Progenitor cell of endocrine pancreas (in vitro differentiated cells): ENCODE results near the gene PPHLN1. TPM values are rescaled to one million over a fixed set of nuclear protein-coding genes. Genes with fewer than 3 reads are reported as not detected.
A peak's percentile ranks its signal among the peaks of the same experiment; 100 is the strongest.

Source experiments
- DNase-seq: peaks from one replicate; pipeline ENCODE4 v3.0.0; 2021; ENCODE audit warnings: low spot score; ENCODE audit not compliant: unreplicated experiment
- H3K27ac Mint-ChIP-seq: 2 replicates; pipeline ENCODE4 v1.8.0; 2021; ENCODE audit warnings: mild to moderate bottlenecking, moderate library complexity, mixed read lengths
- H3K27me3 Mint-ChIP-seq: 2 replicates; pipeline ENCODE4 v1.8.0; 2021; ENCODE audit warnings: mixed read lengths
- H3K36me3 Mint-ChIP-seq: 2 replicates; pipeline ENCODE4 v1.8.0; 2022; ENCODE audit warnings: mixed read lengths; ENCODE audit not compliant: insufficient read depth
- H3K4me1 Mint-ChIP-seq: 2 replicates; pipeline ENCODE4 v1.8.0; 2021; ENCODE audit warnings: low read depth, mixed read lengths
- H3K4me3 Mint-ChIP-seq: 2 replicates; pipeline ENCODE4 v1.8.0; 2021; ENCODE audit warnings: low read depth, mild to moderate bottlenecking, moderate library complexity, mixed read lengths
- H3K9me3 Mint-ChIP-seq: 2 replicates; pipeline ENCODE4 v1.8.0; 2021; ENCODE audit warnings: low read depth, mixed read lengths
- CTCF ChIP-seq: fragments of 200-600 bp; sonication (generic); IDR thresholded peaks from one replicate; pipeline ENCODE4 v1.5.0; 2021; ENCODE audit warnings: antibody characterized with exemption, mild to moderate bottlenecking; ENCODE audit not compliant: unreplicated experiment
- total RNA-seq: library from RNA; stranded (reverse); gene quantifications from 2 replicates; pipeline ENCODE4 v1.2.1, GENCODE V29; 2021

Gene PPHLN1
- total RNA-seq, 1 donor from 2014 or later: 62.2 TPM

- DNase-seq: no peak
- H3K27ac Mint-ChIP-seq: no peak overlapping the region
- no peak overlapping the region for H3K4me3 Mint-ChIP-seq
- H3K9me3 Mint-ChIP-seq: no peaks in the 10 kb centered on the region
- H3K4me1 Mint-ChIP-seq: peaks cover 13% of the 10 kb centered on the region
- no peaks in the 10 kb centered on the region for H3K36me3 Mint-ChIP-seq
- H3K27me3 Mint-ChIP-seq: peaks cover 5% of the 10 kb centered on the region
- no peak for TF ChIP-seq CTCF
Observed at GRCh38 chr12:42285431-42285830, 40.5 kb upstream of the PPHLN1 start.

- Mint-ChIP-seq H3K27ac (no peak overlapping the region), H3K36me3 (no peaks in the 10 kb centered on the region), H3K9me3 (no peaks in the 10 kb centered on the region), H3K27me3 (peaks cover 5% of the 10 kb centered on the region), H3K4me3 (no peak overlapping the region), H3K4me1 (peaks cover 9% of the 10 kb centered on the region)
- DNase-seq: no peak
- no peak for TF ChIP-seq CTCF
Observed at GRCh38 chr12:42286741-42287140, 39.2 kb upstream of the PPHLN1 start.

- no peaks in the 10 kb centered on the region for H3K9me3 Mint-ChIP-seq
- no peaks in the 10 kb centered on the region for H3K4me1 Mint-ChIP-seq
- no peak for TF ChIP-seq CTCF
- peaks cover 5% of the 10 kb centered on the region for H3K27me3 Mint-ChIP-seq
- DNase-seq: no peak
- no peak overlapping the region for H3K27ac Mint-ChIP-seq
- no peaks in the 10 kb centered on the region for H3K36me3 Mint-ChIP-seq
- H3K4me3 Mint-ChIP-seq: no peak overlapping the region
Observed at GRCh38 chr12:42288544-42288943, 37.4 kb upstream of the PPHLN1 start.

GRCh38 chr12:42291680-42292079, 34.3 kb upstream of the PPHLN1 start:
- H3K4me3 Mint-ChIP-seq: no peak overlapping the region
- no peaks in the 10 kb centered on the region for H3K9me3 Mint-ChIP-seq
- H3K4me1 Mint-ChIP-seq: no peaks in the 10 kb centered on the region
- no peak for DNase-seq
- peaks cover 5% of the 10 kb centered on the region for H3K27me3 Mint-ChIP-seq
- no peaks in the 10 kb centered on the region for H3K36me3 Mint-ChIP-seq
- no peak for TF ChIP-seq CTCF
- H3K27ac Mint-ChIP-seq: no peak overlapping the region

- H3K4me3 Mint-ChIP-seq: no peak overlapping the region
- no peaks in the 10 kb centered on the region for H3K36me3 Mint-ChIP-seq
- H3K4me1 Mint-ChIP-seq: no peaks in the 10 kb centered on the region
- H3K9me3 Mint-ChIP-seq: no peaks in the 10 kb centered on the region
- peak; percentile 42 for TF ChIP-seq CTCF
- no peak for DNase-seq
- H3K27ac Mint-ChIP-seq: no peak overlapping the region
- no peaks in the 10 kb centered on the region for H3K27me3 Mint-ChIP-seq
Observed at GRCh38 chr12:42296503-42297109, 29.4 kb upstream of the PPHLN1 start.
